Progenitor cell of endocrine pancreas (in vitro differentiated cells): ENCODE data around the gene IRAK2. TPM values are rescaled to one million over a fixed set of nuclear protein-coding genes. Genes with fewer than 3 reads are reported as not detected.

ENCODE experiments used
- DNase-seq: peaks from one replicate; pipeline ENCODE4 v3.0.0; 2021; ENCODE audit warnings: low spot score; ENCODE audit not compliant: unreplicated experiment
- H3K27ac Mint-ChIP-seq: 2 replicates; pipeline ENCODE4 v1.8.0; 2021; ENCODE audit warnings: mild to moderate bottlenecking, moderate library complexity, mixed read lengths
- H3K27me3 Mint-ChIP-seq: 2 replicates; pipeline ENCODE4 v1.8.0; 2021; ENCODE audit warnings: mixed read lengths
- H3K36me3 Mint-ChIP-seq: 2 replicates; pipeline ENCODE4 v1.8.0; 2022; ENCODE audit warnings: mixed read lengths; ENCODE audit not compliant: insufficient read depth
- H3K4me1 Mint-ChIP-seq: 2 replicates; pipeline ENCODE4 v1.8.0; 2021; ENCODE audit warnings: low read depth, mixed read lengths
- H3K4me3 Mint-ChIP-seq: 2 replicates; pipeline ENCODE4 v1.8.0; 2021; ENCODE audit warnings: low read depth, mild to moderate bottlenecking, moderate library complexity, mixed read lengths
- H3K9me3 Mint-ChIP-seq: 2 replicates; pipeline ENCODE4 v1.8.0; 2021; ENCODE audit warnings: low read depth, mixed read lengths
- CTCF ChIP-seq: fragments of 200-600 bp; sonication (generic); IDR thresholded peaks from one replicate; pipeline ENCODE4 v1.5.0; 2021; ENCODE audit warnings: antibody characterized with exemption, mild to moderate bottlenecking; ENCODE audit not compliant: unreplicated experiment
- total RNA-seq: library from RNA; stranded (reverse); gene quantifications from 2 replicates; pipeline ENCODE4 v1.2.1, GENCODE V29; 2021

Gene IRAK2
- total RNA-seq, 1 donor from 2014 or later = 0.36 TPM

DNA sequence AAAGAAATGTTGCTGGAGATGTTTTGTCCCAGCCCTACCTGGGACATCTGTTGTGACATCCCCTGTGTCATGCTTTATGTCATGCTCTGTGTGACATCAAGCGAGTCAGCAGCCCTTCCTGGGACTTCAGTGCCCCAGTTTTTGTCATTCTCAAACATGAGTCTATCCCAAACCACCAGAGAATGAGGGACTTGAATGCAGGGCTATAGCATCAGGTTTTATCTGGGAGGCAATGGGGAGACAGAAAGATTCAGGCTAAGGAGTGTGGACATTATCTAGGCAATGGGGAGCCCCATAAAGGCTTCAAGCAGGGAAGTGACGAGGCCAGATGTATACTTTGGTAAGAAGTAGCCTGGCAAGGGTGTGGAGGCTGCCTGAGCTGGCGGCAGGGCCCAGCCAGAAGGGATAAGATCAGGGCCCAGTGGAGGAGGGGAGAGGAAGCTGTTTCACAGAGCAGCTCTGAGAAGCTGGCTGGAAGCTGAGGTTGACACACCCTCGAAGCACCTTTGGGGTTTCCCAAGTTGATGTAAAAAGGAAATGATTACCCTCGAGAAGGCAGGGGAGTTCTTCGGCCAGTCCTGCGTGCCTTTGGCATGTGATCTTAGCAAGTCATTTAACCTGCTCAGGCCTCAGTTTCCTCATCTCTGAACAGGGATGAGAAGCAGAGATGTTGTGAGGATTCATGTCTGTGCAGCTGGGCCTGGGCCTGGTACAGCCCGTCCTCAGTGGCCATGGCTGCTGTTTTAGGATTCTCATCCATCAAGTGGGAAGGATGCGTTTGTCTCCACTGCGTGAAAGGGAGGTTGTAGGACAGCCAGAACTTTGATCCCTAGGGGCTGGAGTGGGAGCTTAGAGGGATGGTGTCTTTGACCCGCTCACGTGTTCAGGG, 34.3 kb downstream of the IRAK2 start:
- Mint-ChIP-seq H3K27ac (peak overlapping the region; percentile 12), H3K4me1 (peaks cover 15% of the 10 kb centered on the region), H3K4me3 (no peak overlapping the region), H3K27me3 (no peaks in the 10 kb centered on the region), H3K36me3 (no peaks in the 10 kb centered on the region), H3K9me3 (no peaks in the 10 kb centered on the region)
- DNase-seq = no peak
- no peak for TF ChIP-seq CTCF

GRCh38 chr3:10204921-10205320, 40.2 kb downstream of the IRAK2 start:
- Mint-ChIP-seq H3K9me3 (no peaks in the 10 kb centered on the region), H3K4me3 (no peak overlapping the region), H3K27me3 (no peaks in the 10 kb centered on the region), H3K4me1 (peaks cover 16% of the 10 kb centered on the region), H3K36me3 (no peaks in the 10 kb centered on the region), H3K27ac (no peak overlapping the region)
- TF ChIP-seq CTCF = no peak
- no peak for DNase-seq

GRCh38 chr3:10205451-10206165, 40.9 kb downstream of the IRAK2 start:
- Mint-ChIP-seq H3K9me3 (no peaks in the 10 kb centered on the region), H3K4me1 (peaks cover 16% of the 10 kb centered on the region), H3K4me3 (no peak overlapping the region), H3K27ac (no peak overlapping the region), H3K27me3 (no peaks in the 10 kb centered on the region), H3K36me3 (no peaks in the 10 kb centered on the region)
- no peak for TF ChIP-seq CTCF
- DNase-seq = no peak

- Mint-ChIP-seq H3K9me3 (no peaks in the 10 kb centered on the region), H3K36me3 (no peaks in the 10 kb centered on the region), H3K27ac (no peak overlapping the region), H3K4me1 (peaks cover 16% of the 10 kb centered on the region), H3K27me3 (no peaks in the 10 kb centered on the region), H3K4me3 (no peak overlapping the region)
- DNase-seq = no peak
- no peak for TF ChIP-seq CTCF
These were observed 41.4 kb downstream of the IRAK2 start for GRCh38 chr3:10206166-10206511.

GRCh38 chr3:10213156-10213792, 48.6 kb downstream of the IRAK2 start:
- Mint-ChIP-seq H3K4me1 (no peaks in the 10 kb centered on the region), H3K9me3 (peaks cover 6% of the 10 kb centered on the region), H3K27me3 (no peaks in the 10 kb centered on the region), H3K4me3 (no peak overlapping the region), H3K36me3 (no peaks in the 10 kb centered on the region), H3K27ac (no peak overlapping the region)
- DNase-seq = no peak
- TF ChIP-seq CTCF = no peak
